Measurements from ENCODE around the gene TSG101.

Gene TSG101

DNA sequence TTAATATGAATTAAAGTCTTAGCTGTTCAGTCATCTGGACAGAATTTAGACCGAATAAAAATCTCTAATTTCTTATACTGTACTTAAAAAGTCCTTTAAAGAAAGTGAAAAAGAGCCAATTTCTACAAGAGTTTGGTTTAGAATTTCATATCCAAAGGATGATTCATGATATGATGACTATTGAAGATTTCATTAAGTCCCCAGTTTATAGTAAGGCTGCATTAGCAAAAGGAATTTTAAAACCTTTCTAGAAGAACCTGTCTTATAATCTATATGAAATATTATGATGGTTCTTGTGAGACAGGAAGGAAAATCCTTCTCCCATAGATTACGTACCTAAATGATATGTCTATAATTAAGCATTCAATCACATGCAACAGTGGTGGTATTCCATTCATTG lies 34.8 kb downstream of the TSG101 start:
- no peak for DNase-seq

DNA sequence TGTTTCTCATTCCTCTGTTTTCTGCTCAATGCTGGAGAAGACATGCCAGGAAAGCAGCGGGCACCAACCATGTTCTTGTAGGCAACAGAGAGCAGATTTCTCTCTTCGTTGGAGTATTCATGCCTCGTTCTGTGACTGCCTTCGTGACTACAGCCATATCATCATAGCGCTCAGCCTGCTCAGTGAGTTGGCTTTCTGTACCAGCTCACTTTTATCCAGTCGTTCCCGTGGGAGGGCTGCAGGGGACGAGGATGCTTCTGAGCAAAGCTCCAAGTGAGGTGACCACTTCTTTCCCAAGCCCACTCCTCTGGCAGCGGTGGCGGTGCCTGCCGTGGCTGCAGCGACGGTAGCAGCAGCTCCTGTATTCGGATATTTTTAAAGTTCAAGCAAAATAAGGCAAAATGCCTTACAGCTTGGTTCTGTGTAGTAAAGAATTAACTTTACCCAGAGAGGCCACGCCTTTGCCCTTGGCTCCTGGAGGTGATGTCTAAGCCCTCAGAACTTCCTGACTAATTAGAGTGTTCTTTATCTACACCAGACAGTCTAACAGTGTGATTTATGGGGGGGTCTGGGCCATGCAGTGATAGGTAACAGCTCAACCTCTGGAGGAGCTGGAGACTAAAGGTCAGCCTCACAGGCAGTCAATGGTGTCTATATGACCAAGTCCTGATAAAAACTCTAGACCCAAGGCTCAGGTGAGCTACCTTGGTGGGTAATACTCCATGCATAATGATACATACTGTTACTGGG lies 35.8 kb downstream of the TSG101 start:
- DNase-seq: no peak

DNA sequence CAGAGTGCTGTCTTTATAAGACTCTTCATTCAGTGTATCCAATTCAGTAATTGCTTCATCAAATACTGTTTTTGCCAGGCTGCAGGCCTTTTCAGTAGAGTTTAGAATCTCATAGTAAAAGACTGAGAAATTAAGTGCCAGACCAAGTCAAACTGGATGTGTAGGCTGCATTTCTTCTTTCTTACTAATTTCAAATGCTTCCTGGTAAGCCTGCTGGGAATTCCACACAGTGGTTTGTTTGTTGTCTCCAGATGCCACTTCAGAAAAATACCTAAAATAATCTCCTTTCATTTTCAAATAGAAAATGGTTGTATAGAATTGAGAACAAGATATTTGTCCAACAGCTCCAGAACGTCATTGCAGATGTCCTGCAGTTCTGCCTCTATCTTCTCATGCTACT lies 36.4 kb downstream of the TSG101 start:
- no peak for DNase-seq

DNA sequence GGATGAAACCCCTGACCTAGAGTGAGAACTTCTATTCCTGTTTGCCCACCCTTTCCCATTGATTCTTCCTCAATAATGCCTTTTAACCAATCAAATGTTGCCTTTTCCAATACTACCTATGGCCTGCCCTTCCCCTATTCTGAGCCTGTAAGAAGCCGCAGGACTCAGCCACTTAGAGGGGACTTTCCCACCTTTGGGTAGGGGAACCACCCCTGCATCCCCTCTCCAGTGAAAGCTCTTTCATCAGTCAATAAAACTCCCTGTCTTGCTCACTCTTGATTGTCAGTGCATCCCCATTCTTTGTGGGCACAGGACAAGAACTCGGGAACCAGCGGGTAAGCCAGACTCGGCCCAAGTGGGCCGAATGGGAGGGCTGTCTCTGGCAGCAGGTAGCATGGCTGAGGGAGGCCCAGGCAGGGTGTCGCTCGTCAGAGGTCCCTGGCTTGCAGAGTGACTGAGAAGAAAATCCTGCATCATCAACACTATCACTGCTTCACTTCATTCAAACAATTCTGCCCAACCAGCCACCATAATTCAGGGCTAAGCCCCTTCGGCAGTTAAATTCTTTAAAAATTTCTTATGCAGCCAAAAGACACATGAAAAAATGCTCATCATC lies 40.7 kb downstream of the TSG101 start:
- DNase-seq: no peak

DNA sequence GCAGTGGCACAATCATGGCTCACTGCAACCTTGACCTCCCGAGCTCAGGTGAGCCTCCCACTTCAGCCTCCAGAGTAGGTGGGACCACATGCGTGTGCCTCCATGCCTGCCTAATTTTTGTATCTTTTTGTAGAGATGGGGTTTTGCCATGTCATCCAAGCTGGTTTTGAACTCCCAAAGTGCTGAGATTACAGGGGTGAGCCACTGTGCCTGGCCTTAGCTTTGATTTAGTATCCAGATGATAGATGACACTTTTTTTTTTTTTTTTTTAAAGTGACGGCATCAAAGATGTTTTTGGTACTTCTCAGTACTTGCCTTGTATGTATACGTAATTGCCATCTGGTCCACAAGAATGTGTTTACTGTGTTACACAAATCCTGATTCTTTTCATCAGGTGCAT lies 47.7 kb downstream of the TSG101 start:
- DNase-seq: no peak

DNA sequence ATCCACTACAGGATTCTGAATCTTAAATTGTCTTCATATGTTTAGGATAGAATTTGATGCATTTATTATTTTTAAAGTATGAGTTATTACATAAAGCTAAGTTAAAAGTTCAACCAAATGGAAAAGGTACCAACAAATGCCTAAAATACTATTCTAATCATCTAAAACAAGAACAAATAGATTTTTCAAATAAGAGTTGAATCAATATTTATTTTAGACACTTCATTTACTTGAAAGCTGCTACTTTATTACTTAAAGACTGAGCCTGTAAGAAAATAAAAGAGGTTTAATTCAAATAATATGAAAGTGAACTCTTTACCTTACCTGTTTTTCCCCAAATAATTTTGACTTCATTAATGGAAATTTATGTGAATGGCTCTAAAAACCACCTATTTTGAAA lies 54.2 kb downstream of the TSG101 start:
- DNase-seq: no peak

DNA sequence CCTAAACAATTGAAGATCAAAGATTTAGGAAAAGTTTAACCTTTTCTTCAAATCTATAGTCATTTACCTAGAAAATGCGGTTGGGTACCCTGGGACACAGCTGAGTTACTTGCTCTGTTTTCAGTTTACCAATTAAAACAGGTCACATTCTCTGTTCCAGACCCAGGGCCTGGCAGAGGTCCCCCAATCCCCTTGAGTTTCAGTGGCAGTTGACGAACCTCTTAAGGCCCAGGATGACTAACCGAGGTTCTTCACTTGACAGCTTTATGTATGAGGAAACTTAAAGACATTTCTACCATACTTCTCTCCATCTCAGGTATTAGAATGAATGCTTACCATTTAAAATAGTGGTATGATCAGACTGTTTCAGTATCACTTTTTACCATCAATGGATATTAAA lies 54.7 kb downstream of the TSG101 start:
- DNase-seq: no peak

DNA sequence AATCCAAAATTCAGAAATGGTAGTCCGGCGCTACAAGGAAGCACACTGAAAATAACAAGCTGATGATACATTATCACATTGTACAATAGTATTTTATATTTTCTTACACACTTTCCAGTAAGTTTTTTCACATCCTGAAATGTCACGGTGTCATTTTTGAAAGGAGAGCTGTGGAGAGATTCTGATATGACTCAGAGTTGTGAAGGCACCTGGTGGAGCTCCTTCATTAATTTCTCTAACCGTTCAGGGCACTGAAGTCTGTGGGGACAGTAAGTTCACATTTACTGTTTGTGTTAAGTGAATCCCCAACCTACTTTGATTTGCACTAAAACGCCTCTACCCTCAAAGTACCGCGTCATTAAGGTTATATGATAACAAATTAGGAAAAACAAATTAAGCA lies 57.8 kb downstream of the TSG101 start:
- DNase-seq: no peak

DNA sequence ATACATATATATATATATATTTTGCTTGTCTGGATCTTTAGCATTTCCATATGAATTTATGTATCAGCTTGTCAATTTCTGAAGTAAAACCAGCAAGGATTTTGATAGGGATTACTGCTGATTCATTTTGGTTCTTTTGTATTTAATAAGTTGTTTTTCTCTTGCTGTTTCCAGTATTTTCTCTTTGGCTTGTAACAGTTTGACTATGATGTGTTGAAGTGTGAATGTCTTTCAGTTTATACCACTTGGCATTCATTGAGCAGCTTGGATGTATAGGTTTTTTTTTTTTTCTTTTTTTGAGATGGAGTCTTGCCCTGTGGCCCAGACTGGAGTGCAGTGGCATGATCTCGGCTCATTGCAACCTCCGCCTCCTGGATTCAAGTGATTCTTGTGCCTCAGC lies 58.7 kb downstream of the TSG101 start:
- DNase-seq: no peak

DNA sequence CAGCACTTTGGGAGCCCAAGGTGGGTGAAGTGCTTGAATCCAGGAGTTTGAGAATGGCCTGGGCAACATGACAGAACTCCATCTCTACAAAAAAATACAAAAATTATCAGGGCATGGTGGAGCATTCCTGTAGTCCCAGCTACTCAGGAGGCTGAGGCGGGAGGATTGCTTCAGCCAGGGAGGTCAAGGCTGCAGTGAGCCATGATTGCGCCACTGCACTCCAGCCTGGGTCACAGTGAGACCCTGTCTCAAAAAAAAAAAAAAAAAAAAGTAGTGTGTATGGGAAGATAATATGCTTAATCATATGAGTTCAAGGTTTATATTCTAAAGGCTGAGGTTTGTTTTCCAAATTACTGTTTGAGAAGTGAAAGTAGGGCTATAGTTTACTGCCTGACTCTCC lies 60.3 kb downstream of the TSG101 start:
- no peak for DNase-seq

DNA sequence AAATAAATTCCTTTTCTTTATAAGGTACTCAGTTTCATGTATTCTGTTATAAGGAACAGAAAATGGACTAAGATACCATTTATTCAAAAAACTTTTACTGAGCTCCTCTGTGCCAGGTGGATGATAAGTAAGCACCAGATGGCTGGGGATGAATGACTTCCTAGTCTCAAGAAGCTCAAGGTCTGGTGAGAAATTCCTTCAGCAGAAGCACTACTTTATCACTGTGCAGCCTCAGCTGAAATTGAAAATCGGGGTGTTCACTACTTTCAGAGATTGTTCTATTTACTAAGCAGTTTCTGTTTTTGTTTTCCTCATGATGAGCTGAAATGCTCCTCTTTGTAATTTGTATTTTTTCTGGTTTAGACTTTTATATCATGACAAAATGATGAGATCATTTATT lies 63.3 kb downstream of the TSG101 start:
- DNase-seq: no peak

DNA sequence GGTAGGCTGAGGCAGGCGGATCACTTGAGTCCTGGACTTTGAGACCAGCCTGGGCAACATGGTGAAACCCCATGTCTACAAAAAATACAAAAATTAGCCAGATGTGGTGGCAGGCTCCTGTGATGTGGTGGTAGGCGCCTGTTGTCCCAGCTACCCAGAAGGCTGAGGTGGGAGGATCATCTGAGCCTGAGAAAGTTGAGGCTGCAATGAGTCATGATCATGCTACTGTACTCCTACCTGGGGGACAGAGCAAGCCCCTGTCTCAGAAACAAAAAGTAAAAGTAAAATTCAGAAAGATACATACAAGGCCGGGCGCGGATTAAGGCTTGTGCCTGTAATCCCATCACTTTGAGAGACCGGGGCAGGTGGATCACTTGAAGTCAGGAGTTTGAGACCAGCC lies 64.8 kb downstream of the TSG101 start:
- DNase-seq: no peak

DNA sequence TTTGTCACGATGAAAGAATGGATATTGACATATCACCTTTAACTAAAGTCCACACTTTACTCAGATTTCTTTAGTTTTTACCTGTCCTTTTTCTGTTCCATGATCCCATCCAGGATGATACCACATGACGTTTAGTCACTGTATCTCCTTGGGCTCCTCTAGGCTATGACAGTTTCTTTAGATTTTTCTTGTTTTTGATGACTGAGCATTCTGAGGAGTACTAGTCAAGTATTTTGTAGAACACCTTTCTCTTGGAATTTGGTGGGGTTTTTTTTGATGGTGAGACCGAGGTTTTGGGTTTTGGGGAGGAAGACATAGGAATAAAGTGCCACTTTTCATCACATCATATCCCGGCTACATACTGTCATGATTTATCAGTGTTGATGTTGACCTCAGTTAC lies 67.1 kb downstream of the TSG101 start:
- DNase-seq: no peak

DNA sequence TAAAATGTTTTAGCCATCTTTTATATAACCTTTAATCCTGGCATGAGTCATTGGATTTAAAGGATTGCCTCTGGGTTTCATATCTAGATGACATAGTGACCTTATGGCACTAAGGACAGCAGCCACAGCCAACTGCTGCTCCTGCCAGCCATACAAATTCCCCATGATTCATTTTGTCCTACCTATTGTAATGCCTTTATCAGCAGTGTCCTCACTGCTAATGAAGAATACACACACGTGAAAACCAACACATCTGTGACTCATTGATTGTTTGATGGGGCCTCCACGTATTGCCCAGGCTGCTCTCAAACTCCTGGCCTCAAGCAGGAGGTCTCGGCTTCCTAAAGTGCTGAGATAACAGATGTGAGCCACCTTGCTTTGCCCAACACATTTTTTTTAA lies 69.3 kb downstream of the TSG101 start:
- DNase-seq: peak; percentile 15

DNA sequence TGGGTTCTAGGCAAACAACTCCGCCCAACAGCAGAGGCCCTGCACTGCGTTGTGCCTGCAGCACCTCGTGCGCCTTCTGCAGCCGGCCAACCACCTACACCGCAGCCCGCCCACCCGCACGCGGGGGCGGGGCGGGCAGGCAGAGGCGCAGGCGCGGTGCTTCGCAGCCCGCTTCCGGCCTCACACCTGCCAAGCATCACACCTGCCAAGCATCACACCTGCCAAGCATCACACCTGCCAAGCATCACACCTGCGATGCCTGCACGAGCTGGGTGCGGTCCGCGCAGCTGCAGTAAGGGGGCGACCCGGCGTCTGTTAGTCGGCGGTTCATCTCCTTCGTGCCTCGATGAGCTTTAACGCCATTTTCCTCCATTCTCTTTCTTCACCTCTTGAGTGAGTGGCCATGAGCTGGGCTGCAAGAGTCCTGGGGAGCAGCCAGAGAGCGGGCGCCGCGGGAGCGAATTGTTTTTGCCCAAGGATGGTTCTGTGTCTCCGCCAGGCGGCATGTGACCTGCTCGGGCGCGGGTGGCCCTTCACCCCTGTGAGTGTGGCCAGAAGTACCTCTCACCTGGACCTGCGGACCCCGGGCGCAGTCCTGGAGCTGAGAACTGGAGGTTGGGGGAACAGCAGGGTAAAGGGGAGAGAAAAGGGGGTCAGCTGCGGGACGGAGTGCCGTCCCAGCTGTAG lies 70.9 kb downstream of the TSG101 start, which contains the start of gene LDHAL6A:
Gene LDHAL6A (plus strand): TSS at position 171 of the 687 bp plus-strand sequence. CDS start 825 bp downstream, outside the sequence.
- DNase-seq: no peak

DNA sequence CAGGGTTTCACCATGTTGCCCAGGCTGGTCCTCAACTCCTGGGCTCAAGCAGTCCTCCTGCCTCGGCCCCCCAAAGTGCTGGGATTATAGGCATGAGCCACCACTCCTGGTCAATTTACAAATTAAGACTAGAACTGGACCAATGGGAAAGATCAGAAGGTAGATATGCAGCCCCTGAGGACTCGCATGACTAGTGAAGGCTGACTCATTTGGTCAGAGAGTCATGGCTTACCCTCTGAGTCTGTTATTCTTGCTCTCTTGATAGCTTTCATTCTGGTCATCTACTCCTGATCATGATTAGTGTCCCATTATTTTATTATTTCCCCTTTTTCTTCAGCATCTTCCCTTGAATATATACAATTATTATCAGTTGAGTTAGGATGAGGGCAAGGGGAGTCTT lies 73.8 kb downstream of the TSG101 start:
- no peak for DNase-seq

DNA sequence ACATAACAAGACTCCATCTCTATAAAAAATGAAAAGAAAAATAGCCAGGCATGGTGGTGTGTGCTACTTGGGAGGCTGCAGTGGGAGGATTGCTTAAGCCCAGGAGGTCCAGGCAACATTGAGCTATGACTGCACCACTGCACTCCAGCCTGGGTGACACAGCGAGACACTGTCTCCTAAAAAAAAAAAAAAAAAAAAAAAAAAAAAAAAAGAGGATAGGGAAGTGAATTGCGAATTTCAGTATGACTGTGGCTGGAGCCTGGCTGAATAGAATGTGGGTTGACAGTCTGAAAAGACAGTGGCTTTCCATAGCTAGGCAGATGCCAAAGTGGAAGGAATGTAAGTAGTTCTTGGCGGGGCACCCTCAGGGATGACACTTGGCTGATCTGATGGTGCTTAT lies 77.5 kb downstream of the TSG101 start:
- no peak for DNase-seq

DNA sequence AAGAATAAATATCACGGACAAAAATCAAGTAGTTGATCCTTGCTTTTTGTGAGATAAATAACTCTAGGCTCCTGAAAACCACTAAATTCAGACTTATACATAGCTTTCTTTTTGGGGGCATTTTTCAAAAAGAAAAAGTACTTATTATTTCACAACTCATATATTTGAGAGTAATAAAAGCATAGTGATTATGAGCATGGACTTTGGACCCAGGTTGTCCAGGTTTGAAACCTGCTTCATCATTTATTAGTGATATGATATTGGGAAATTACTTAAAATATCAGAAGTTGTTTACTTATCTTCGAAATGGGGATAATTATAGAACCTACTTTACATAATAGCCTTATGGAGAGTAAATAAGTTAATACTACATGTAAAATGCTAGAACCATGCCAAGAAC lies 88.1 kb downstream of the TSG101 start:
- DNase-seq: no peak
